ENCODE data around the gene KSR2.

KSR2 gene

GRCh38 chr12:117433878-117434277, 534.9 kb downstream of the KSR2 start:
- WGBS (ENCODE audit: extremely low coverage, insufficient coverage, insufficient read length), result no CpG with 5 or more reads among the region's 3 CpGs
- Histone ChIP-seq H2BK12ac (ENCODE audit: low read length) (no peak overlapping the region), H2AK5ac (ENCODE audit: low read length) (no peak overlapping the region), H3K18ac (ENCODE audit: low read length) (no peak overlapping the region), H2BK120ac (ENCODE audit: insufficient read depth, low read length, poor library complexity) (no peak overlapping the region), H3K4me2 (ENCODE audit: low read length) (no peak overlapping the region), H2AFZ (ENCODE audit: insufficient read depth, low read length, poor library complexity) (no peak overlapping the region), H3K4me1 (ENCODE audit: control insufficient read depth in 1 of 2, insufficient read depth in 2 of 2, low read length in 2 of 2) (no peaks in the 10 kb centered on the region), H3K36me3 (ENCODE audit: control insufficient read depth in 1 of 2, insufficient read depth in 2 of 2, low read length in 2 of 2) (no peaks in the 10 kb centered on the region), H3K27ac (ENCODE audit: low read depth, low read length) (no peak overlapping the region), H3K4ac (ENCODE audit: low read depth, low read length) (no peak overlapping the region), H3K14ac (ENCODE audit: low read length) (no peak overlapping the region), H3K79me1 (ENCODE audit: low read length) (no peaks in the 10 kb centered on the region), H2BK5ac (ENCODE audit: low read depth, low read length, poor library complexity) (no peak overlapping the region), H3K23ac (ENCODE audit: low read length) (no peak overlapping the region), H3K9me3 (ENCODE audit: insufficient read depth, low read depth, low read length) (peaks cover 4% of the 10 kb centered on the region), H3K4me3 (ENCODE audit: low read depth, low read length) (peak overlapping the region; percentile 35), H4K8ac (ENCODE audit: low read depth, low read length) (no peak overlapping the region), H4K12ac (ENCODE audit: low read depth, low read length) (no peak overlapping the region), H3K27me3 (ENCODE audit: insufficient read depth, low read length) (no peaks in the 10 kb centered on the region), H4K91ac (ENCODE audit: low read depth, low read length) (no peak overlapping the region), H3K79me2 (ENCODE audit: control insufficient read depth, insufficient read depth, low read length, poor library complexity) (no peaks in the 10 kb centered on the region), H3K9ac (ENCODE audit: low read length) (no peak overlapping the region)
- no peak for DNase-seq

- Histone ChIP-seq H3K14ac (ENCODE audit: low read length) (no peak overlapping the region), H3K9ac (ENCODE audit: low read length) (no peak overlapping the region), H3K4me2 (ENCODE audit: low read length) (no peak overlapping the region), H2AK5ac (ENCODE audit: low read length) (no peak overlapping the region), H4K8ac (ENCODE audit: low read depth, low read length) (no peak overlapping the region), H3K36me3 (ENCODE audit: control insufficient read depth in 1 of 2, insufficient read depth in 2 of 2, low read length in 2 of 2) (no peaks in the 10 kb centered on the region), H3K4me3 (ENCODE audit: low read depth, low read length) (no peak overlapping the region), H2BK120ac (ENCODE audit: insufficient read depth, low read length, poor library complexity) (no peak overlapping the region), H3K27ac (ENCODE audit: low read depth, low read length) (no peak overlapping the region), H2BK5ac (ENCODE audit: low read depth, low read length, poor library complexity) (no peak overlapping the region), H3K23ac (ENCODE audit: low read length) (no peak overlapping the region), H3K79me1 (ENCODE audit: low read length) (no peaks in the 10 kb centered on the region), H2AFZ (ENCODE audit: insufficient read depth, low read length, poor library complexity) (no peak overlapping the region), H4K91ac (ENCODE audit: low read depth, low read length) (no peak overlapping the region), H2BK12ac (ENCODE audit: low read length) (no peak overlapping the region), H3K18ac (ENCODE audit: low read length) (no peak overlapping the region), H3K79me2 (ENCODE audit: control insufficient read depth, insufficient read depth, low read length, poor library complexity) (no peaks in the 10 kb centered on the region), H4K12ac (ENCODE audit: low read depth, low read length) (no peak overlapping the region), H3K4ac (ENCODE audit: low read depth, low read length) (no peak overlapping the region), H3K4me1 (ENCODE audit: control insufficient read depth in 1 of 2, insufficient read depth in 2 of 2, low read length in 2 of 2) (no peaks in the 10 kb centered on the region), H3K9me3 (ENCODE audit: insufficient read depth, low read depth, low read length) (peaks cover 4% of the 10 kb centered on the region), H3K27me3 (ENCODE audit: insufficient read depth, low read length) (no peaks in the 10 kb centered on the region)
- no peak for DNase-seq
- WGBS (ENCODE audit: extremely low coverage, insufficient coverage, insufficient read length), result no CpG with 5 or more reads among the region's 6 CpGs
Observed at GRCh38 chr12:117430246-117430645, 538.5 kb downstream of the KSR2 start.

GRCh38 chr12:117427211-117427610, 541.6 kb downstream of the KSR2 start:
- no CpG with 5 or more reads among the region's 3 CpGs for WGBS (ENCODE audit: extremely low coverage, insufficient coverage, insufficient read length)

GRCh38 chr12:117421987-117422386, 546.8 kb downstream of the KSR2 start:
- Histone ChIP-seq H4K91ac (ENCODE audit: low read depth, low read length) (no peak overlapping the region), H3K9ac (ENCODE audit: low read length) (no peak overlapping the region), H3K14ac (ENCODE audit: low read length) (no peak overlapping the region), H4K8ac (ENCODE audit: low read depth, low read length) (no peak overlapping the region), H3K4me3 (ENCODE audit: low read depth, low read length) (no peak overlapping the region), H3K4me1 (ENCODE audit: control insufficient read depth in 1 of 2, insufficient read depth in 2 of 2, low read length in 2 of 2) (no peaks in the 10 kb centered on the region), H4K12ac (ENCODE audit: low read depth, low read length) (no peak overlapping the region), H3K23ac (ENCODE audit: low read length) (no peak overlapping the region), H3K79me2 (ENCODE audit: control insufficient read depth, insufficient read depth, low read length, poor library complexity) (no peaks in the 10 kb centered on the region), H3K36me3 (ENCODE audit: control insufficient read depth in 1 of 2, insufficient read depth in 2 of 2, low read length in 2 of 2) (no peaks in the 10 kb centered on the region), H3K27ac (ENCODE audit: low read depth, low read length) (no peak overlapping the region), H3K4ac (ENCODE audit: low read depth, low read length) (no peak overlapping the region), H2BK12ac (ENCODE audit: low read length) (no peak overlapping the region), H3K79me1 (ENCODE audit: low read length) (no peaks in the 10 kb centered on the region), H2BK120ac (ENCODE audit: insufficient read depth, low read length, poor library complexity) (no peak overlapping the region), H2AFZ (ENCODE audit: insufficient read depth, low read length, poor library complexity) (no peak overlapping the region), H2AK5ac (ENCODE audit: low read length) (no peak overlapping the region), H3K18ac (ENCODE audit: low read length) (no peak overlapping the region), H2BK5ac (ENCODE audit: low read depth, low read length, poor library complexity) (no peak overlapping the region), H3K9me3 (ENCODE audit: insufficient read depth, low read depth, low read length) (no peaks in the 10 kb centered on the region), H3K27me3 (ENCODE audit: insufficient read depth, low read length) (no peaks in the 10 kb centered on the region), H3K4me2 (ENCODE audit: low read length) (no peak overlapping the region)
- WGBS (ENCODE audit: extremely low coverage, insufficient coverage, insufficient read length), result no CpG with 5 or more reads among the region's 2 CpGs
- DNase-seq, result no peak

More at GRCh38 chr12:117427211-117427610, 541.6 kb downstream of the KSR2 start:
- Histone ChIP-seq H3K23ac (ENCODE audit: low read length) (no peak overlapping the region), H4K12ac (ENCODE audit: low read depth, low read length) (no peak overlapping the region), H2AFZ (ENCODE audit: insufficient read depth, low read length, poor library complexity) (no peak overlapping the region), H2BK12ac (ENCODE audit: low read length) (no peak overlapping the region), H3K9me3 (ENCODE audit: insufficient read depth, low read depth, low read length) (no peaks in the 10 kb centered on the region), H3K4me3 (ENCODE audit: low read depth, low read length) (no peak overlapping the region), H3K79me2 (ENCODE audit: control insufficient read depth, insufficient read depth, low read length, poor library complexity) (no peaks in the 10 kb centered on the region), H2BK5ac (ENCODE audit: low read depth, low read length, poor library complexity) (no peak overlapping the region), H3K4me1 (ENCODE audit: control insufficient read depth in 1 of 2, insufficient read depth in 2 of 2, low read length in 2 of 2) (no peaks in the 10 kb centered on the region), H3K4ac (ENCODE audit: low read depth, low read length) (no peak overlapping the region), H2AK5ac (ENCODE audit: low read length) (no peak overlapping the region), H3K18ac (ENCODE audit: low read length) (no peak overlapping the region), H3K27me3 (ENCODE audit: insufficient read depth, low read length) (no peaks in the 10 kb centered on the region), H4K91ac (ENCODE audit: low read depth, low read length) (no peak overlapping the region), H3K14ac (ENCODE audit: low read length) (no peak overlapping the region), H3K27ac (ENCODE audit: low read depth, low read length) (no peak overlapping the region), H3K79me1 (ENCODE audit: low read length) (no peaks in the 10 kb centered on the region), H3K4me2 (ENCODE audit: low read length) (no peak overlapping the region), H3K36me3 (ENCODE audit: control insufficient read depth in 1 of 2, insufficient read depth in 2 of 2, low read length in 2 of 2) (no peaks in the 10 kb centered on the region), H2BK120ac (ENCODE audit: insufficient read depth, low read length, poor library complexity) (no peak overlapping the region), H4K8ac (ENCODE audit: low read depth, low read length) (no peak overlapping the region), H3K9ac (ENCODE audit: low read length) (no peak overlapping the region)
- DNase-seq, result no peak
